Measurements from ENCODE around the gene NTSR1.

NTSR1 gene

DNA sequence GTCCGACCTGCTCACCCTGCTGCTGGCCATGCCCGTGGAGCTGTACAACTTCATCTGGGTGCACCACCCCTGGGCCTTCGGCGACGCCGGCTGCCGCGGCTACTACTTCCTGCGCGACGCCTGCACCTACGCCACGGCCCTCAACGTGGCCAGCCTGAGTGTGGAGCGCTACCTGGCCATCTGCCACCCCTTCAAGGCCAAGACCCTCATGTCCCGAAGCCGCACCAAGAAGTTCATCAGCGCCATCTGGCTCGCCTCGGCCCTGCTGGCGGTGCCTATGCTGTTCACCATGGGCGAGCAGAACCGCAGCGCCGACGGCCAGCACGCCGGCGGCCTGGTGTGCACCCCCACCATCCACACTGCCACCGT is 885 bp downstream of the NTSR1 start:
- no peak for DNase-seq (ENCODE audit: low read depth)

DNA sequence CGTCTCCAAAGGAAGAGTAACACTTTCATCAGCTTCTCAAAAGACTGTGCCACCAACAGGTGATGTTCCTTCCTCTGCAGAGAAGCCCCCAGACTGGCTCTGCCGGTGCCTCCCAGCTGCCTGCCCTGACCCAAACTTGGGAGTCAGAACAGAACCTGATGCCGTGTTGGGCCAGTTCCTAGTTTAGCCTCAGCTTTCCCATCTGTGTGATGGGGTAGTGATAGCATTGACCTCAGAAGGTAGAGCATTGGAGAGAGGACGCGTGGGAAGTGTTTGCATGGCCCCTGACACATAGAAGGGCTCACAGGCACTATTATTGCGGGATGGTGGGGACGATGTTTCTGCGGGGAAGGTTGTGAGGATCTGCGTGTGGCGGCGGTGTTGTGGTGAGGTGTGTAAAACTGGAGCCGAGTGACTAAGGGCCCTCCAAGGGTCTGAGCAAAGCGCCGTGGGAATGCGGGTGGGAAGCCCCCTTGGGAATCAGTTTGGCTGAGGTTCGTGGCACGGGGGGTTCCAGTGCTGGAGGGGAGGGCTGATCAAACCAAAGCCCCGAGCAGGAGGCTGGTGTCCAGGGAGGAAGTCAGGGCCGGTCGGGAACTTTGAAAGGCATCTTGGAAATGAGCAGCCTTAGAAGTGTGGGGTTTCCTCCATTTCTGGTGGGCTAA is 1.7 kb downstream of the NTSR1 start:
- DNase-seq (ENCODE audit: low read depth) = no peak

DNA sequence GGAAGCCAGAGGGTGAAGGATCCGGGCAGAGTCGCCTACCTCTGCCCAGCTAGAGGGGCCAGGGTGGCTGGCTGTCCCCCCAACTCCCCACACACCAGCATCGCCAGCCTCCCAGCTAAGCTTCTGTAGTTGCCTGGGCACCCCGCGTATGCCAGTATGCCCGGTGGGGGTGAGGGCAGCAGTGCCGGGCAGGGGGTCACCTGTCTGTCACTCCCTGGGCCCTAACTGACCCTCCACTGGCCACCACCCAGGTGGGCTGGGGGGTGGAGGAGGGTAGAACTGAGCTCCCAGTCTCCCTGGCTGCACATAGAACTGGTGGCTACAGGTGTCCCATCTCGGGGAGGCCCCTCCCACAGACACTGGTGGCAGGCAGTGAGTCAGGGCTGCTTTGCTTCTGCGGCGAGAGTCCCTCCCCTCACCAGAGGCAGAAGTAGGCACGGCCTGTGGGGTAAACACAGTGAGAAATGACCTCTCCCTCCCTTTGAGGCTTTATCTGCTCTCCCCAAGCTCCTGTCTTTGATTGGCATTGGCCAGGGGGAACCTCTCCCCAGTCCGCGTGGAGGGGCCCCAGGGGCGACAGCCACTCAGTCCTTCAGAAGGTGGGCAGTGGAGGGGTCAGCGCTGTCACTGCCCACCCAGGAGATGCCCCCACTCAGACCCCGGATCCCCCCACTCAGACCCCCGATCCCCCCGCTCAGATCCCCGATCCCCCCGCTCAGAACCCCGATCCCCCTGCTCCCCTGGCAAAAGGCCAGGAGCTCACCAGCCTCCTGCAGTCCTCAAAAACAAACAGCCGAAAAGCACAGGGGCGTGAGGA is 2.5 kb downstream of the NTSR1 start:
- DNase-seq (ENCODE audit: low read depth) = peak; percentile 6

DNA sequence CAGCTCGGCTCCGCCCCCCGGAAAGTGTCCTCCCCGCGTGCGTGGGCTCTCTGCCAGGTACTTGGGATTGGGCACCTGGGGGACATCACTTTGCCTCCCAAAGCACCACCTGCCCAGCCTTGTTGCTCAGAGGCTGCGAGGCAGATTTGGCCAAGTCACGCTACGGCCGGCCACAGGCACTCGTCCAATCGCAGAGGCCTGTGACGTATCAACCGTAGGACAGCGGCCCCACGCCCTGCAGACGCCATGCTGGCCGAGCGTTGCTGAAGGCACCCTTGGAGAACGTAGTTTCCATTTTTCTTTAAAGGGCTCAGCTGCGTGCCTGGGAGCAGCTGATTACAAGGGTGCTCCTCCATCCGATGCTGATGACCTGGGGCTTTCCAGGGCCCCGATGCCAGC is 3.1 kb downstream of the NTSR1 start:
- no peak for DNase-seq (ENCODE audit: low read depth)

DNA sequence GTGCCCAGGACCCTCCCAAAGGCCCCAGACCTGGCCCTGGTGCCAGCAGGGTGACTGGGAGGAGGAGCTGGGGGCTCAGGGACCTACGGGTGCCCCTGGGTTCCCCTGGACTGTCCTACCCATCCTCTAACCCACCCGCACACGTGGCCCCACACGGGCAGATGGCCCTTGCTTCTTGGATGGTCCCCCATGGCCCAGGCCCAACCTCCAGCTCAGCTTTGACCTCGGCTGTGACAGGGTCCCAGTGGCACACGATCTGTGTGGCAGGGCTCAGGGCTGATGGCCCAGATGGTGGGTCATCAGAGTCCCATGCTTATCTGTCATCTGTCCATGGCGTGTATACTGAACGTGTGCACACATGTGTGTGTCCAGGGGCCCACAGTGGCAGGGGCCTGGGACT is 4.0 kb downstream of the NTSR1 start:
- no peak for DNase-seq (ENCODE audit: low read depth)

DNA sequence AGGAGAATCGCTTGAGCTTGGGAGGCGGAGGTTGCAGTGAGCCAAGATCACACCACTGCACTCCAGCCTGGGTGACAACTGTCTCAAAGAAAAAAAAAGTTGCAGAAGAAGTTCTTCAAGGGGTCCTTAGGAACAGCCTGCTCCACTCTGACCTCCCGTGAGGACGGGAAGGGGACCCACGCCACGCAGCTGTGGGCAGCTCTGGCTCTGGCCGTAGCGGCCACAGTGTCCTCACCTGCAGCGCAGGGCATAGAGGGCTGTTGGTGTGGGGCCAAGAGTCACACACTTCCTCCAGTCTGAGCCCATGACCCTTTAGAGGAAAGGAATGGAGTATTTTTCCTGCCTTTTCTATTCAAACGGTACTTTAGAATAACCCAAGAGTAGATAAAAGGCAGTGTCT is 5.4 kb downstream of the NTSR1 start:
- no peak for DNase-seq (ENCODE audit: low read depth)

DNA sequence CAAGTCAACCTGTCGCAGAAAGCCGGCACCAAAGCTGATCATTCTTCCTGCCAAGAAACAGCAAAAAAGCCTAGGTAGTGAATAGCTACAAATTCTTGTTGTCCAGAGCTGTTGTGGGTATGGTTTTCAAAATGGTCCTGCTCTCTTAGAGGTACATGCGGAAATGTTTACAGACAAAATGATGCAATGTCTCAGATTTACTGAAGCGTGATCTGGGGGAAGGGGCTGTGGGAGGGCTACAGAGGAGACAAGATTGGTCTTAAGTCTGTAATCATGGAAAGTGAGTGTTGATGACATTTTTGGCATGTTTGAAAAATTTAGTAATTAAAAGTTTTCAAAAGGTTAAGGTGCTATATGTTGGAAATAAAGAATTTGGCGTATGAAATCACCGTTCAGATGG is 6.2 kb downstream of the NTSR1 start:
- DNase-seq (ENCODE audit: low read depth) = no peak

DNA sequence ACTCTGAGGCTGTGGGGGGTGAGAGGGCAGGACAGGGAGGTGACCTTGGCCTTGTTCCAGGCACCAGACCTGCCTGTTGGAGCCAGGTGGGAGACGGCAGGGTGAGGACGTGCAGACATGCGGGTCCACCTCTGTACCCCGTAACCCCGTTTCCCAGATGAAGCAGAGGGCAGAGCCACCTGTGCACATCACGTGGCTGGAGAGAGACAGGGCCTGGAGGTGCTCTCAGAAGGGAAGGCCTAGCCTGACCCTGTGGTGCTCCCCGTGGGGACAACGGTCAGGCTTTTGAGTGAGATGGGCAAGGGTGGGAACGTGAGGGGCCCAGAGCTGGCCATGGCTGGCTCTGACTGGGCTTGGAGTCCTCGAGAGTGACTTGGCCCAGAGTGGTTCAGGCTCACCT is 6.6 kb downstream of the NTSR1 start:
- DNase-seq (ENCODE audit: low read depth) = no peak

DNA sequence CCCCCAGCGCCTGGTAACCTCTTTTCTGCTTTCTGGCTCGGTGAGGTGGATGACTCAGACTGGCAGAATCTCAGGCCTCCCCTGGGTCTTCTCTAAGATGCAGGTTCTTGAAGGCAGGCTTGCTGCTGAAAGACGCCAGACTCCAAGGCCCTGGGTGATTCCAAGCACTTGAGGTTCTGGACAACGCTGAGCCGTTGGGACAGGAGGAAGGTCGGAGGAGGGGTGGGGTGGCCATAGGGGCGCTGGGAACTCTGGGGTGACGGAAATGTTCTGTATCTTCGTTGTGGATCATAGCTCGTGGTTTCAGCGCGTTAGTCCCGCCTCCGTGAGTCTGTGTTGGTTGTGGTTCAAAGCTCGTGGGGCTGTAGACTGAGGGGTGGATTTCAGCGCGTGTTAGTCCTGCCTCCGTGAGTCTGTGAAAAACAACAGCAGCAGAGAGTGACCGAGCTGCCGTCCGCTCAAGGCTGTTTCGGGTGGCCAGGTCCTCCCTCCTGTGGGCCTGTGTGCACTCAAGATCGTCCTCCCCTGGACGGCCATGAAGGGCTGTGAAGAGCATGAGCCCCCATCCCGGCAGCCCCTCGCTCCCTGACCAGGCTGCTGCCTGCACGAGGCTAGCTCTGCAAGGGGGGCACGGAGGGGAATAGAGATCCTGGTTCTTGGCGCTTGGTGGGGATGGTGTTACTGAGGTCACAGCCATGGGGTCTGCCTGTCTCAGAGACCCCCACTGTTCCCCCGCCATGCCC is 7.7 kb downstream of the NTSR1 start:
- DNase-seq (ENCODE audit: low read depth) = peak; percentile 43

DNA sequence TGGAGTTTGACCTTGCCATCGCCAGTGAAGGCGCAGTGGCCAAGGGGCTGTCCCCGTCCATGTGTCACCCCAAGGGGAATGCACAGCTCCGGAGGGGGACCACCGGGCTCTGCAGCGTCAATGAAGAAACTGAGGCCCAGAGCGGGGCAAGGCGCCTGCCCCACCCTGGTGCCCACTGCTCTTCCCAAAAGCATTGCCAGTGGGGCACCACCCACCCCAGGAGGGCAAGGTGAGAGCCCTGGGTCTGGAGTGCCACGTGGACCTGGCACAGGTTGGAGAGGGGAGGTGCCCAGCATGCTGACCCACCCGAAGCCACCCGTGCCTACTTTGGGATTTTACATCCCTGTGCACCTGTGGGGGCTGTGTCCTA is 8.3 kb downstream of the NTSR1 start:
- DNase-seq (ENCODE audit: low read depth) = no peak

DNA sequence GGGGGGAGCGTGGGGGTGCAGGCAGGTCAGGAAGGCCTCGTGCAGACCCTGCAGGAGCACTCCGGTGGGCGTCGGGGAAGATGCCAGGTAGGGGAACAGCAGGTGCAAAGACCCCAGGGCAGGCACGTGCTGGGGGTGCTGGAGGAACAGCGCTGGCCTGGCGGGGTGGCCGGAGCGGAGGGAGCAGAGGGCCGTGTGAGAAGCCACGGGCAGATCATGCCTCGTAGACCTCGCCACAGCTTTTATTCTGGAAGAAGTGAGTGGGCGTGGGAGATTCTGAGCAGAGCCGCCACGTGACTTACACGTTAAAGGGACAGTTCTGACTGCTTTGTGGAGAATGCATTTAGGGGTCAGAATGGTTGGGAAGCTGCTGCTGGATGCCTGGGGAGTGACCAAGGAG is 9.3 kb downstream of the NTSR1 start:
- DNase-seq (ENCODE audit: low read depth) = no peak

DNA sequence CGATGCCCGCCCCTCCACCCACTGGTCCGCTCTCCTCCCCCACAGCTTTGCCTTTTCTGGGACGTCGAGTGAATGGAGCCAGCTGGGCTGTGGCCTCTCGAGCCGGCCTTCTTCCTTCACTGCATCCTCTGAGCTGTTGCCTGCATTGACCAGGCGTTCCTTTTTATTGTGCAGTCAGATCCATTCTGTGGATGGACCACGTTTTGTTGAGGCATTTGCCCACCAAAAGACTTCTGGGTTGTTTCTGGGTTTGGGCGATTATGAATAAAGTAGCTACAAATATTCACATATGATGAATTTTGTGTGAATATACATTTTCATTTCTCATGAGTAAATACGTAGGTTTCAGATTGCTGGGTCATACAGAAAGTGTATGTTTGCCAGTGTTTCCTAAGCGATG is 9.9 kb downstream of the NTSR1 start:
- DNase-seq (ENCODE audit: low read depth) = no peak

DNA sequence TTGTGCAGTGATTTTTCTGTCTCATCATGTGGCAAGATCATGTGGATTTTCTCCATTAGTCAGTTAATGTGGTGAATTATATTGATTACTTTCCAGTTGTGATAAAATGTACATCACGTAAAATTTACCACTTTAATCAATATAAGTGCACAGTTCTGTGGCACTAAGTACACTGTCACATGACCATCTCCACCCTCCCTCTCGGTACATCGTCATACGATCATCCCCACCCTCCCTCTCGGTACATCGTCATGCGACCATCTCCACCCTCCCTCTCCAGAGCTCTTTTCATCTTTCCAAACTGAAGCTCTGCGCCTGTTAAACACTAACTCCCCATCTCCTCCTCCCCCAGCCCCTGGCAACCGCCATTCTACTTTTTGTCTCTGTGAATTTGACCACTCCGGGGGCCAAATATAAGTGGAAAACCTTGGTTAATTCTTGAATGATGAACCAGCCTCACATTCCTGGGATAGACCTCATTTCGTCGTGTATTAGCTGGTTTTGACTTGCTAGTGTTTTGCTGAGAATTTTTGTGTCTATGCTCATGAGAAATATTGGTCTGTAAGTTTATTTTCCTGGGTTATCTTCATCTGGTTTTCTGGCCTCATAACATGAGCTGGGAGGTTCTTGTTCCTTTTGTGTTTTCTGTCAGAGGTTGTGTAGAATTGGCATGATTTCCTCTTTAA is 10.8 kb downstream of the NTSR1 start:
- no peak for DNase-seq (ENCODE audit: low read depth)

DNA sequence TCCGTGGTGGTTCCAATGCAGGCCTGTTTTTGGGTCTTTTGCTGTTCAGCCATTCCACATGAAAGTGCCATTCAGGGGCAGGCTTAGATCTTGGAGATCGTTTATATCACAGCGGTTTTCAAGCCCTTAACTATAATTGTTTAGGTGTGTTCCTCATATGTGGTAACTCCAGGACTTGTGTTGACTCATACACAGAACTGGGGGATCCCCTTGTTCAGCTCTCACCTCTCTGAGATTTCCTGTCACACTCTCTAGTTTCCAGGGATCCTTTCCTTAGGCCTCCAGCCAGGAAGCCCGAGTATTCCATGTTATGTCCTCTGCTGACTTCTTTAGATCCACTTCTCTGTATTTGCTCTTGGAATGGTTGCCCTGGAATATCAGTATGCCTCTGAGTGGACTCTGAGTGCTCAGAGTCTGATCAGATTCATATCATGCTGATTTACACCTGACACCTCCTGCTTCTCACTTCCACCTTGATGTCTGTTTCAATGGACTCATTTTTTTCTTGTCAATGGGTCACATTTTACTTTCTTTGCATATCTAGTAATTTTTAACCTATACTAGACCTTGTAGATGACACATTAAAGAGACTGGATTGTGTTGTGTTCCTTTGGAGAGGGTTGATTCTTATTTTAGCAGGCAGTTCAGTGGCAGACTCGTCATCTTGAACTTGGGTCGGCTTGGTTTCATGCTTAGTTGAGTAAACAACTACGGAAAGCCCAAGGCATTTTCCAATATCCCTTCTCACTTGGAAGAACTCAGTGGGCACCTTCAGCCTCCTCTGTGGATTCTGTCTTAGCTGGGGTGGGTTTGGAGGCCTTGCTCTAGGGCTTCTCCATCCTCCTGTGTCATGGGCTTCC is 13.1 kb downstream of the NTSR1 start:
- DNase-seq (ENCODE audit: low read depth) = no peak

DNA sequence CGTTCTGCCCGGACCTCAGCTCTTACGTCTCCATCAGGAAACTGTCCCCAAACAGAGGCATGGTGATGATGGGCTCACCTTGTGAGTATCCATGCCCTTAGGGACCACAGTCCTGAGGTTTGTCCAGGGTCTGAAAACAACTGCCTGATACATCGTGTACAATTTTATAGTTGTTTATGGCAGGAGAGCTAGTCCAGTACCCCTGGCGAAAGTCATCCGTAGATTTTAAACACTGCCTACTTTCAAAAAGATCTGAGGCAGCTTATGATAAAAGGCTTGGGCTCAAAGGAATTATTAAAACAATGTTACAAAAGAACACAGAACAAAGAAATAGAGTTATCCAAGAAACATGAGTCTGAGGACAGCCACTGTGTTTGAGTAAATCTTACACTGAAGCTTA is 14.0 kb downstream of the NTSR1 start:
- DNase-seq (ENCODE audit: low read depth) = no peak

DNA sequence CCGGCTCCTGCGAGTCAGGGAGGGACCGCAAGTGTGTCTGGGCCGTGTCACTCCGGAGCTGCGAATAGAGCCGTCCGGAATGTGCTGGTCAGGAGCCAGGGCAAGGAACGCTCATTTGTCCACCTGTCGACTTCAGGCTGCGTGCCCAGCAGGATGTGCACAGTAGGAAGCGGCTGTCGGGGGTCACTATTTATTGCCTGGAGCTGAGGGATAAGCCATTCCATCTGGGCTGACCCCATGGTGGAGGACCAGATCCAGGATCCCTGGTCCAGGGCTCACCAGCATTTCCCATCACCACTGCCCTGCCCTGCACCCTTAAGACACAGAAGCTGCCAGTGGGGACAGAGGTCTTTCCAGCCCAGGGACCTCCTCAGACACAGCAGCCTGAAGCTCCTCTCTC is 14.7 kb downstream of the NTSR1 start:
- peak; percentile 60 for DNase-seq (ENCODE audit: low read depth)

DNA sequence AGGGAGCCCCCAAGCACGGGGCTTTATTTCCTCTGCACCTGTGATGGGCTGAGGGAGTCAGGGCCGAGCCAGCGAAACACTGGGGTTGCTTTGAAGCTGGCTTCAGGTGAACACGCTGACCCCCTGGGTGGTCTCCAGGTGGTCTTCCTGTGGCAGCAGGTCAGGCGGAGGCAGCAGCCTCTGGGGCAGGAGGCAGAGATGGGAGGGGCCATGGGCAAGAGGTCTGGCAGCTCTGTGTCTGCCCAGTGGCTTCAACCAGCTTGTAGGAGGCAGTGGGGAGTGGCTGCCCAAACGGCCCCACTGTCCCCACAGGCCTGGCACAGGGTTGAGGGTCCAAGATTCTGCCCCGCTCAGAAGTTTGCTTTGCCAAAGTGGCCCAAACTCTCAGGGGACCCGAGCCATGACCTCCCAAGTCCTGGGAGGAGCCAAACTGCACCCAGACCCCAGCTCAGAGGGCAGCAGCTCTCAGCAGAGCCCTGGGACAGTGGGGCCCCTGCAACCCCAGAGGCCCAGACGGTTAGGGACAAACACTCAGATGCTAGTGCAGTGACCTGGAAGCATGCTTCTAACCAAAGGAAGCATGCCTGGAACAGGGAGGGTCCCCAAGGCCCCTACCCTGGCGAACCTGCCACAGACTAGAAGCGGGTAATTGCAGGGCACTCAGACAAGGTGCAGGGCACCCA is 15.3 kb downstream of the NTSR1 start:
- DNase-seq (ENCODE audit: low read depth) = no peak

DNA sequence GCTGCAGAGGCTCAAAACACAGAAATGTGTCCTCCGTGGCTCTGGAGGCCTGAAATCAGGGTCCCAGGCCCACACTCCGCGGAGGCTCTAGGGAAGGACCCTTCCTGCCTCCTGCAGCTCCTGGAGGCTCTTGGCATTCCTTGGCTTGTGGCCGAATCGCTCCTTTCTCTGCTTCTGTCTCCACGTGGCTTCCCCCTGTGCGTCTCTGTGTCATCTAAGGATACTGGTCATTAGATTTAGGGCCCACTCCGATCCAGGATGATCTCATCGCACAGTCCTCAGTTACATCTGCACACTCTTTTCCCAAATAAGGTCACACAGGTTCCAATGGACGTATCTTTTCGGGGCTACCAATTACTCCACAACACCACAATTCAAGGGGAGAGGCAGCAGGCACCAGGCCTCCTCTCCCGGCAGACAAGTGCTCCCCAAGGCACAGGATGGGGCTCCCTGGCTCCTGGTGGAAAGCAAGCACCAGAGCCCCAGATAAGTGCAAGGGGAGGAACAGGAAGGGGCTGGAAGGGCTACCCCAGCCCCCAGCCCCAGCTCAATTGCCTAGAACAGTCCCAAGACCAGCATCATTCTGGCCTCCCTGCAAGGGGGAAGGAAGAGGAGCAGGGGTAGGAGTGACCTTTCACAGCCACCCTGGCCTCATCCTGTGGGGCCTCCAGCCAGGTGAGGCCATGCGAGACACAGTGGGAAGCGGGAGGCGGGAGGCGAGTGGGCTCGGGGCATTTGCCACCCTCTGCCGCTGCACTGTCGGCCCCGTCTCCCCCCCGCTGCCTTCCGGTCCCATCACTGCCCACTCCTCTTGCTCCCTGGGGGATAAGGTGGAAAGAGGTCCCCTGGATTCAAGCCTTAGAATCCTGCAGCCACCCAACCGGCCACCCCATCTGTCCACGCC is 16.3 kb downstream of the NTSR1 start:
- DNase-seq (ENCODE audit: low read depth) = no peak

DNA sequence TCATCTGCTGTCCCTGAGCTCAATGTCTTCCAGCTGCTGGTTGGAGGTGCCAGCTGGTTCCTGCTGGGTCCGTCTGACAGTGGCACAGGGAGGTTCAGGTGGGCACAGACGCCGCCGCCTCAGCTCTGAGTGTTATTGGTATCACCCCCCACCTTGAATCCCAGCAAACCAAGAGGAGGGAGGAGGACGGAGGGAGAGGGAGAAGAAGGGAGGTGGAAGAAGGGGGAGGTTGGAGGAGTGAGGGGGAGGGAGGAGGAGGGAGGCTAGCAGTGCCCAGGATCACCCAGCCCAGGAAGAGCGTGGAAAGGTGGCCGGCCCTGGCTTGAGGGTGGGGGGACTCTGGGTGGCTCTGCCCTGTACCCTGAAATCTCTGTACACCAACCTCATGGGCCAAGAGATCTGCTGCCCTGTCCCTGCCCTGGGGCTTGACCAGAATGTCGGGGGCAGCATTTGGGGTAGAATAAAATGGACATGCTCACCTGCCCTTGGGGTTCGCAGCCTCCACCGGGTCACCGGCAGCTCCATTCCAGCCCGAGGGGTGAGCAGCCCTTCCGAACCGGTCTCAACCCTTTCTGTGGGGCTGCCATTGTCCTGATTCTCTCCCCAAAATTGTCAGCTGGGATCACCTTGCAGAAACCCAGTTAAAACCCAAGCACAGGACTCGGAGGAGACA is 17.1 kb downstream of the NTSR1 start:
- no peak for DNase-seq (ENCODE audit: low read depth)

DNA sequence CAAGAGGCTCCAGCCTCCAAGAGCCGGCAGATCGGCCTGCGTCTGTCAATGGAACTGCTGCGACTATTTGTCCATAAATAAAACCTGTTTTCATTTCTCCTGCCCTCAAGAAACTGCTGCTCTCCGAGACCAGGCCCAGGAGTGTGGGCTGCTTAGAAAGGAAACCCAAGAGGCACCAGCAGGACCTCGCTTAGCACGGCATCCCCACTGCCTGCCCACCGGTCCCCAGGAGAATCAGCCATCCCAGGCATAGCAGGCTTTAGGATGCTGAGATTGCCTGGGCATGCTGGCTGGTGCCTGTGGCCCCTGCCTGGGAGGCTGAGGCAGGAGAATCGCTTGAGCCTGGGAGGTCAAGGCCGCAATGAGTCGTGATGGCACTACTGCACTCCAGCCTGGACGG is 17.6 kb downstream of the NTSR1 start:
- no peak for DNase-seq (ENCODE audit: low read depth)
